ENCODE data around the gene TFR2. TPM values are rescaled to one million over a fixed set of nuclear protein-coding genes. Genes with fewer than 3 reads are reported as not detected.
A peak's percentile ranks its signal among the peaks of the same experiment; 100 is the strongest.

Gene TFR2
- total RNA-seq, 2 experiments from 2014 or later, result 12.1 to 26.0 TPM

DNA sequence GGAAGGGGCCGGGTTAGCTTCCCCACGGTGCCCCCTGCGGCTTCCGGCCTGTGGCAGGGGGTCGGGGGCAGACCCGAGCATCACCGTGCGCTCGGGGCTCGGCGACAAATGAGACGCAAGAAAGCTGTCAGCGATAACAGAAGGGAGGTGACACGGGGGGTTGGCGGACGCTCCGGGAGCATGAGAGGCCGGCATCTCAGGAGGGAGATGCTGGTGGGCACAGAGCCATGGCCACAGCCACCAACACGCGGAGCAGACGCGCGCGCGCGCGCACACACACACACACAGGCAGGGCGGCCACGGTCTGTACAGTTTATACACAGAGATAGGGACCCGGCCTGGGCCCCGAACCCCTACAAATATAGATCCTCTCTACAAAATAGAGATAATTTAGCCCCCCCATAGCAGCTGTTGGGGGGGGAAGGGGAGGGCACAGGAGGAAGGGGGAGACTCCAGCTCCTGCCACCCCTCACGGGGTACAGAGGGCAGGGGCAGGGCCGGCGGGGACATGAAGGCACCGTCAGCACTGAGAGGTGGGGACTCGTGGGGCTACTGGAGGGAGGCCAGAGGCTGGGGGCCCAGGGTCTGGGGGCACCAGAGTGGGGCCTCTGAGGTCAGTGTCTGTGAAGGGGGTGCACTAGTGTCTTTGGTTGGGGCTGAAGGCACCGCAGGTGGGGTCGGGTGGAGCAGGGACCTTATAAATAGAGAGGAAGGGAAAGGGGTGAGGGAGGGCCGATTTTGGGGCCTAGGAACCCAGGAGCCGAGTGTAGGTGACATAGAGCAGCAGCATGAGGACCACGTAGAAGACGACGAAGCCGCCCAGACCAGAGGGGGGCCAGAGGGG, 66.8 kb downstream of the TFR2 start:
- no peak overlapping the region for H3K4me2 ChIP-seq (ENCODE audit: low read length)
- CTCF ChIA-PET (ENCODE audit: unreplicated experiment), result no interaction called here
- peaks cover 25% of the 10 kb centered on the region for H3K4me1 ChIP-seq (ENCODE audit: insufficient read depth, low read length, poor library complexity, severe bottlenecking)
- no peak for DNase-seq (ENCODE audit: low spot score)
- no peaks in the 10 kb centered on the region for H3K9me3 ChIP-seq (ENCODE audit: low read length)
- intact Hi-C loops (cut with micrococcal nuclease; ENCODE audit: unreplicated experiment), result no loop called here
- H3K27ac ChIP-seq (ENCODE audit: low read depth, low read length, poor library complexity, severe bottlenecking), result no peak overlapping the region
- peaks cover 52% of the 10 kb centered on the region for H3K36me3 ChIP-seq (ENCODE audit: insufficient read depth, low read length)
- H3K4me3 ChIP-seq (ENCODE audit: low read depth, low read length, poor library complexity, severe bottlenecking), result no peak overlapping the region
- TSS peak; percentile 44 for BruUV-seq (replicated peaks)
- TF ChIP-seq EZH2phosphoT487 (IDR thresholded peaks at IDR 0.05; ENCODE audit: borderline replicate concordance, low read depth, low read length), result no peak
- TF ChIP-seq, protein P1, sequence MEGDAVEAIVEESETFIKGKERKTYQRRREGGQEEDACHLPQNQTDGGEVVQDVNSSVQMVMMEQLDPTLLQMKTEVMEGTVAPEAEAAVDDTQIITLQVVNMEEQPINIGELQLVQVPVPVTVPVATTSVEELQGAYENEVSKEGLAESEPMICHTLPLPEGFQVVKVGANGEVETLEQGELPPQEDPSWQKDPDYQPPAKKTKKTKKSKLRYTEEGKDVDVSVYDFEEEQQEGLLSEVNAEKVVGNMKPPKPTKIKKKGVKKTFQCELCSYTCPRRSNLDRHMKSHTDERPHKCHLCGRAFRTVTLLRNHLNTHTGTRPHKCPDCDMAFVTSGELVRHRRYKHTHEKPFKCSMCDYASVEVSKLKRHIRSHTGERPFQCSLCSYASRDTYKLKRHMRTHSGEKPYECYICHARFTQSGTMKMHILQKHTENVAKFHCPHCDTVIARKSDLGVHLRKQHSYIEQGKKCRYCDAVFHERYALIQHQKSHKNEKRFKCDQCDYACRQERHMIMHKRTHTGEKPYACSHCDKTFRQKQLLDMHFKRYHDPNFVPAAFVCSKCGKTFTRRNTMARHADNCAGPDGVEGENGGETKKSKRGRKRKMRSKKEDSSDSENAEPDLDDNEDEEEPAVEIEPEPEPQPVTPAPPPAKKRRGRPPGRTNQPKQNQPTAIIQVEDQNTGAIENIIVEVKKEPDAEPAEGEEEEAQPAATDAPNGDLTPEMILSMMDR (conservative IDR thresholded peaks at IDR 0.05; ENCODE audit: low read length), result no peak
- no peaks in the 10 kb centered on the region for H4K20me1 ChIP-seq (ENCODE audit: insufficient read depth, low read length)
- POLR2A ChIA-PET, result interaction anchor here (0.6 kb wide), 1 partner anchor 131 kb away, joined by 3 read pairs; the partner anchor contains the start of gene POP7
- no peaks in the 10 kb centered on the region for H3K9me2 ChIP-seq (ENCODE audit: insufficient read depth, low read length)
- H2AFZ ChIP-seq (ENCODE audit: low read length), result no peak overlapping the region
- H3K79me2 ChIP-seq (ENCODE audit: insufficient read depth, low read depth, low read length), result no peaks in the 10 kb centered on the region

DNA sequence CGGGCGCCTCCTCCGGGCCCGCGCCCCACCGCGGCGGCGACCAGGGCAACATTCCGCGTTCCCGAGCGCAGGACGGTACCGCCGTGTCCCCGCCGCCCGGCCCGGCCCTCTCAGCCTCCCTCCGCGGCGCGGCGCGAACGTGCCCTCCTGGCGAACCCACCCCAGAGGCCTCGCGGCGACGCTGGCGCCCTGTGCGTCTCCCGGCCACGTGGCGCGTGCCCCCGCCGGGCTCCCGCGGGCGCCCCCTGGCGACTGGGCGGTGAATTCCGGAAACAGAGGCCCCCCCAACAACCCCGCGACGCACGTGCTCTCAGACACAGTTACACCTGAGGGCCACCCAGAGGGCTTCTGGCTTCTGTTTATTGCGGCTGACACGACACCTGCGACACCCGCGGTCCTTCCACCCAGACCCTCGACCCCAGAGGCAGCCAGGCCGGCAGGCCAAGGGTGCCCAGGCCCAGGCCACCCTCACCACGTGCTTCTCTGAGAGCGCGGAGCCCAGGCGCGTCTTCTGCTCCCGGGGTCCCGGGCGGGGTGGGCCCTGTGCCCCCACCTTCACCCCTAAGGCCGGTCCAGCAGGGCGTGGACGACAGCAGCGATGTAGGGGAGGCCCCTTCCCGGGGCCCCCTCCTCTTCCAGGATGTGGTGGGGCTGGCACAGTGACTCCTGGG, 67.5 kb downstream of the TFR2 start, which contains the start of gene SAP25:
SAP25 (minus strand) TSS at position 210 of the 671 bp plus-strand sequence; CDS start at position 52, 158 bp downstream.
- ChIA-PET CTCF (ENCODE audit: unreplicated experiment) (no interaction called here), POLR2A (interaction anchor here (0.6 kb wide), 1 partner anchor 132 kb away, joined by 3 read pairs; the partner anchor contains the start of gene POP7)
- intact Hi-C loops (cut with micrococcal nuclease; ENCODE audit: unreplicated experiment), result no loop called here
- H4K20me1 ChIP-seq (ENCODE audit: insufficient read depth, low read length), result no peaks in the 10 kb centered on the region
- BruUV-seq (replicated peaks), result no TSS peak
- H3K9me2 ChIP-seq (ENCODE audit: insufficient read depth, low read length), result no peaks in the 10 kb centered on the region
- H3K4me1 ChIP-seq (ENCODE audit: insufficient read depth, low read length, poor library complexity, severe bottlenecking), result peaks cover 32% of the 10 kb centered on the region
- H3K79me2 ChIP-seq (ENCODE audit: insufficient read depth, low read depth, low read length), result no peaks in the 10 kb centered on the region
- no peaks in the 10 kb centered on the region for H3K9me3 ChIP-seq (ENCODE audit: low read length)
- H3K27ac ChIP-seq (ENCODE audit: low read depth, low read length, poor library complexity, severe bottlenecking), result no peak within 1 kb of the TSS
- H3K36me3 ChIP-seq (ENCODE audit: insufficient read depth, low read length), result peaks cover 46% of the 10 kb centered on the region
- H3K4me2 ChIP-seq (ENCODE audit: low read length), result no peak within 1 kb of the TSS
- DNase-seq (ENCODE audit: low spot score), result no peak
- no peak for TF ChIP-seq EZH2phosphoT487 (IDR thresholded peaks at IDR 0.05; ENCODE audit: borderline replicate concordance, low read depth, low read length)
- TF ChIP-seq, protein P1 (conservative IDR thresholded peaks at IDR 0.05; ENCODE audit: low read length), result no peak
- no peak within 1 kb of the TSS for H3K4me3 ChIP-seq (ENCODE audit: low read depth, low read length, poor library complexity, severe bottlenecking)
- H2AFZ ChIP-seq (ENCODE audit: low read length), result no peak within 1 kb of the TSS

All from OCI-LY7 (cell line).